DND-41 (cell line): ENCODE results near the gene C1QTNF1.

Source experiments
- EZH2 ChIP-seq: IDR thresholded peaks from 3 replicates; pipeline ENCODE4 v1.6.1; 2012; ENCODE audit warnings: borderline replicate concordance, low read depth, mild to moderate bottlenecking, moderate library complexity, low read length, inconsistent platforms; ENCODE audit not compliant: severe bottlenecking
- TF ChIP-seq, protein P1 (sequence below): IDR thresholded peaks from 2 replicates; pipeline ENCODE4 v1.5.1; 2012; ENCODE audit warnings: borderline replicate concordance, low read length, moderate library complexity, mild to moderate bottlenecking; ENCODE audit not compliant: poor library complexity, severe bottlenecking; ENCODE audit errors: extremely low read depth

DNA sequence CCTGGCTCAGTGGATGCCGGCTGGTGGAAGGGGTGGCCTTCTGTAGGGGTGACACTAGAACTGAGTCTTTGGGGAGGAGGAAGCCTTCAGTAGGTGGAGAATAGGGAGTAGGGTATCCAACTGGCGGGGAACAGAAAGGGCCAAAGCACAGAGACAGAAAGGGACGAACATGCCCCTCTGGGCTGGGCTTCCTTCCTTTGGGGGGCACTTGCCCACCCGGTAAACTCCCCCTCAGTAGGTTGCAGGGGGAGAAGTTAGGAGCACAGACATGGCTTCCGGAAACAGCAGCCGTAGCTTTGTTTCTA, 51.4 kb downstream of the C1QTNF1 start:
- TF ChIP-seq, protein P1, sequence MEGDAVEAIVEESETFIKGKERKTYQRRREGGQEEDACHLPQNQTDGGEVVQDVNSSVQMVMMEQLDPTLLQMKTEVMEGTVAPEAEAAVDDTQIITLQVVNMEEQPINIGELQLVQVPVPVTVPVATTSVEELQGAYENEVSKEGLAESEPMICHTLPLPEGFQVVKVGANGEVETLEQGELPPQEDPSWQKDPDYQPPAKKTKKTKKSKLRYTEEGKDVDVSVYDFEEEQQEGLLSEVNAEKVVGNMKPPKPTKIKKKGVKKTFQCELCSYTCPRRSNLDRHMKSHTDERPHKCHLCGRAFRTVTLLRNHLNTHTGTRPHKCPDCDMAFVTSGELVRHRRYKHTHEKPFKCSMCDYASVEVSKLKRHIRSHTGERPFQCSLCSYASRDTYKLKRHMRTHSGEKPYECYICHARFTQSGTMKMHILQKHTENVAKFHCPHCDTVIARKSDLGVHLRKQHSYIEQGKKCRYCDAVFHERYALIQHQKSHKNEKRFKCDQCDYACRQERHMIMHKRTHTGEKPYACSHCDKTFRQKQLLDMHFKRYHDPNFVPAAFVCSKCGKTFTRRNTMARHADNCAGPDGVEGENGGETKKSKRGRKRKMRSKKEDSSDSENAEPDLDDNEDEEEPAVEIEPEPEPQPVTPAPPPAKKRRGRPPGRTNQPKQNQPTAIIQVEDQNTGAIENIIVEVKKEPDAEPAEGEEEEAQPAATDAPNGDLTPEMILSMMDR, result no peak
- no peak for TF ChIP-seq EZH2
